ENCODE measurements around the gene ENTR1.

- no peak for TF ChIP-seq POLR2AphosphoS5 (IDR thresholded peaks at IDR 0.05; ENCODE audit: low read depth, low read length)
- no peak for TF ChIP-seq SIN3A (IDR thresholded peaks at IDR 0.05; ENCODE audit: borderline replicate concordance, insufficient read depth, low read length)
- no peak for TF ChIP-seq REST (IDR thresholded peaks at IDR 0.05; ENCODE audit: insufficient read depth in 1 of 2, low read depth in 2 of 2, low read length in 2 of 2)
- TF ChIP-seq TAF1 (IDR thresholded peaks at IDR 0.05; ENCODE audit: borderline replicate concordance, insufficient read depth, low read length): no peak
- no peak for TF ChIP-seq FOXP2 (optimal IDR thresholded peaks at IDR 0.05; ENCODE audit: borderline replicate concordance, extremely low read depth, extremely low read length, insufficient read depth)
These were observed 45.3 kb downstream of the ENTR1 start for GRCh38 chr9:136364942-136365774.
